ENCODE measurements around the gene PBX2.

DNA sequence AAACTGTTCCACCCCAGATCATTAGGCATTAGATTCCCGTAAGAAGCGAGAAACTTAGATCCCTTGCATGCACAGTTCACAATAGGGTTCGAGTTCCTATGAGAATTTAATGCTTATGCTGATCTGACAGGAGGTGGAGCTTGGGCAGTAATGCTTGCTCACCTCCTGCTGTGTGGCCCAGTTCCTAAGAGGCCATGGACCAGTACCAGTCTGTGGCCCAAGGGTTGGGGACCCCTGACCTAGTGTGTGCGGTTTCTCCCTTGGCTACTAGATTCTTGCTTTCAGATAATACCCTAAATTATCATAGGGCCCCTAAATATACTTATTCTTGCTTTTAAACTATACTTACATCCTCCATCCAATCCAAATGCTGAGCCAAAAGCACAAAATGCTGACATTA lies 4.4 kb upstream of the PBX2 start:
- TF ChIP-seq EP300 (IDR thresholded peaks at IDR 0.05) (no peak), POLR2A (IDR thresholded peaks at IDR 0.05) (no peak)
- TF ChIP-seq, protein P1, sequence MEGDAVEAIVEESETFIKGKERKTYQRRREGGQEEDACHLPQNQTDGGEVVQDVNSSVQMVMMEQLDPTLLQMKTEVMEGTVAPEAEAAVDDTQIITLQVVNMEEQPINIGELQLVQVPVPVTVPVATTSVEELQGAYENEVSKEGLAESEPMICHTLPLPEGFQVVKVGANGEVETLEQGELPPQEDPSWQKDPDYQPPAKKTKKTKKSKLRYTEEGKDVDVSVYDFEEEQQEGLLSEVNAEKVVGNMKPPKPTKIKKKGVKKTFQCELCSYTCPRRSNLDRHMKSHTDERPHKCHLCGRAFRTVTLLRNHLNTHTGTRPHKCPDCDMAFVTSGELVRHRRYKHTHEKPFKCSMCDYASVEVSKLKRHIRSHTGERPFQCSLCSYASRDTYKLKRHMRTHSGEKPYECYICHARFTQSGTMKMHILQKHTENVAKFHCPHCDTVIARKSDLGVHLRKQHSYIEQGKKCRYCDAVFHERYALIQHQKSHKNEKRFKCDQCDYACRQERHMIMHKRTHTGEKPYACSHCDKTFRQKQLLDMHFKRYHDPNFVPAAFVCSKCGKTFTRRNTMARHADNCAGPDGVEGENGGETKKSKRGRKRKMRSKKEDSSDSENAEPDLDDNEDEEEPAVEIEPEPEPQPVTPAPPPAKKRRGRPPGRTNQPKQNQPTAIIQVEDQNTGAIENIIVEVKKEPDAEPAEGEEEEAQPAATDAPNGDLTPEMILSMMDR (IDR thresholded peaks at IDR 0.05), result no peak

Measured in tibial nerve (tissue), 4 donors.